IMR-90 (cell line): Measurements from ENCODE around the gene BTD.

ENCODE experiments used
- BHLHE40 ChIP-seq: fragments of 150-350 bp; IDR thresholded peaks from 2 replicates; pipeline ENCODE4 v1.6.1; 2016; ENCODE audit warnings: mild to moderate bottlenecking, low read depth, low read length
- CEBPB ChIP-seq: IDR thresholded peaks from 2 replicates; pipeline ENCODE4 v1.6.1; 2012; ENCODE audit warnings: low read depth, low read length, improper control_type of control experiment
- CHD1 ChIP-seq: IDR thresholded peaks from 2 replicates; pipeline ENCODE4 v1.6.1; 2012; ENCODE audit warnings: low read depth, low read length, improper control_type of control experiment
- CTCF ChIP-seq: conservative IDR thresholded peaks from 2 replicates; pipeline ENCODE4 v1.5.1; 2012; ENCODE audit warnings: mild to moderate bottlenecking, low read depth, low read length, improper control_type of control experiment
- ELK1 ChIP-seq: fragments of 150-350 bp; IDR thresholded peaks from 2 replicates; pipeline ENCODE4 v1.6.1; 2016; ENCODE audit warnings: low read depth, mild to moderate bottlenecking, low read length, moderate library complexity, borderline replicate concordance
- MAFK ChIP-seq: IDR thresholded peaks from 2 replicates; pipeline ENCODE4 v1.6.1; 2012; ENCODE audit warnings: low read depth, low read length, improper control_type of control experiment
- NFE2L2 ChIP-seq: fragments of 150-350 bp; IDR thresholded peaks from 2 replicates; pipeline ENCODE4 v1.6.1; 2016; ENCODE audit warnings: low read depth, mild to moderate bottlenecking, low read length
- POLR2A ChIP-seq: IDR thresholded peaks from 2 replicates; pipeline ENCODE4 v1.6.1; 2012; ENCODE audit warnings: mild to moderate bottlenecking, low read depth, low read length
- RAD21 ChIP-seq: IDR thresholded peaks from 2 replicates; pipeline ENCODE4 v1.6.1; 2012; ENCODE audit warnings: low read length, improper control_type of control experiment
- RCOR1 ChIP-seq: IDR thresholded peaks from 2 replicates; pipeline ENCODE4 v1.6.1; 2012; ENCODE audit warnings: mild to moderate bottlenecking, low read length, improper control_type of control experiment; ENCODE audit not compliant: insufficient replicate concordance
- RFX5 ChIP-seq: IDR thresholded peaks from 2 replicates; pipeline ENCODE4 v1.8.0; 2012; ENCODE audit warnings: low read depth, mild to moderate bottlenecking, low read length, moderate library complexity
- SMC3 ChIP-seq: fragments of 150-350 bp; IDR thresholded peaks from 2 replicates; pipeline ENCODE4 v1.6.1; 2016; ENCODE audit warnings: low read depth, mild to moderate bottlenecking, antibody characterized with exemption, low read length, moderate library complexity
- USF2 ChIP-seq: fragments of 150-350 bp; IDR thresholded peaks from 2 replicates; pipeline ENCODE4 v1.6.1; 2017; ENCODE audit warnings: mild to moderate bottlenecking, antibody characterized with exemption, low read length, low read depth

- TF ChIP-seq RAD21, result no peak
- TF ChIP-seq CTCF, result no peak
- no peak for TF ChIP-seq POLR2A
- no peak for TF ChIP-seq RCOR1
- TF ChIP-seq SMC3, result no peak
- no peak for TF ChIP-seq RFX5
- no peak for TF ChIP-seq BHLHE40
- no peak for TF ChIP-seq CHD1
- no peak for TF ChIP-seq CEBPB
- TF ChIP-seq MAFK, result no peak
- no peak for TF ChIP-seq USF2
- no peak for TF ChIP-seq NFE2L2
- no peak for TF ChIP-seq ELK1
Measured at GRCh38 chr3:15579051-15579450, 22.5 kb upstream of the BTD start.
